Caco-2 (cell line): Measurements from ENCODE around the gene HHLA2. TPM values are rescaled to one million over a fixed set of nuclear protein-coding genes. Genes with fewer than 3 reads are reported as not detected.
"Not testable (repeated sequence)": the region's sequence is repeated elsewhere in the genome, so short reads cannot be mapped to it uniquely, and the experiment has no call there.

Experiments used
- BruUV-seq: library from RNA; stranded (reverse); fragments of 400-500 nt; replicated peaks from 2 replicates; lab custom pipeline; 2021; lab: Mats Ljungman, UMichigan
- CTCF ChIA-PET: fragments of 300-600 bp; sonication (Branson Sonifier 250); formaldehyde crosslinking; loops from one replicate; lab custom pipeline; 2022; ENCODE audit warnings: antibody characterized with exemption; lab: Charles Lee
- POLR2A ChIA-PET: fragments of 300-600 bp; sonication (Branson Sonifier 250); formaldehyde crosslinking; loops from one replicate; lab custom pipeline; 2022; ENCODE audit warnings: antibody characterized with exemption; lab: Charles Lee
- DNase-seq, 2 experiments: peaks; one replicate each; pipeline versions ENCODE4 v3.0.0 to v3.0.0-alpha.2; 2020 to 2022
- H3K27me3 ChIP-seq: replicated peaks from 2 replicates; pipeline ENCODE4 v1.6.0; 2011; ENCODE audit warnings: low read length; ENCODE audit not compliant: control insufficient read depth, insufficient read depth
- H3K36me3 ChIP-seq: 2 replicates; pipeline ENCODE4 v1.5.1; 2011; ENCODE audit warnings: low read length; ENCODE audit not compliant: control insufficient read depth, insufficient read depth
- H3K4me1 ChIP-seq: fragments of 250-450 bp; sonication (Bioruptor Pico); 2 replicates; pipeline ENCODE4 v1.5.1; 2020; ENCODE audit warnings: mild to moderate bottlenecking
- H3K4me3 ChIP-seq: 2 replicates; pipeline ENCODE4 v1.5.1; 2011; ENCODE audit warnings: low read depth, mild to moderate bottlenecking, control low read depth, low read length
- H3K9me3 ChIP-seq: fragments of 250-450 bp; sonication (Bioruptor Pico); 2 replicates; pipeline ENCODE4 v1.5.1; 2020; ENCODE audit warnings: mild to moderate bottlenecking, moderate library complexity
- H3K27ac Mint-ChIP-seq: one replicate; pipeline ENCODE4 v1.8.0; 2022; ENCODE audit warnings: mixed read lengths; ENCODE audit not compliant: unreplicated experiment
- H3K27me3 Mint-ChIP-seq: one replicate; pipeline ENCODE4 v1.8.0; 2022; ENCODE audit warnings: mixed read lengths; ENCODE audit not compliant: insufficient read depth, unreplicated experiment
- H3K36me3 Mint-ChIP-seq: one replicate; pipeline ENCODE4 v1.8.0; 2022; ENCODE audit warnings: mild to moderate bottlenecking, mixed read lengths; ENCODE audit not compliant: insufficient read depth, unreplicated experiment
- H3K4me1 Mint-ChIP-seq: one replicate; pipeline ENCODE4 v1.8.0; 2022; ENCODE audit warnings: low read depth, mixed read lengths; ENCODE audit not compliant: unreplicated experiment
- H3K4me3 Mint-ChIP-seq: one replicate; pipeline ENCODE4 v1.8.0; 2022; ENCODE audit warnings: mild to moderate bottlenecking, moderate library complexity, mixed read lengths; ENCODE audit not compliant: unreplicated experiment
- H3K9me3 Mint-ChIP-seq: one replicate; pipeline ENCODE4 v1.8.0; 2022; ENCODE audit warnings: mixed read lengths; ENCODE audit not compliant: unreplicated experiment
- intact Hi-C: fragments of 100-400 bp; cut with micrococcal nuclease; formaldehyde crosslinking; loops from one replicate; pipeline ENCODE4 v1.10.0; 2022; ENCODE audit not compliant: unreplicated experiment
- total RNA-seq: library from RNA; stranded (reverse); gene quantifications from 2 replicates; pipeline ENCODE4 v1.2.3, GENCODE V29; 2022
- TF ChIP-seq, protein P1 (sequence below), 2 experiments: fragments of 200-600 bp in 1 of 2; IDR thresholded peaks; 1 replicate in 1 of 2; 2 replicates in 1 of 2; pipeline versions ENCODE4 v1.5.1 to v1.8.0; 2011 to 2022; ENCODE audit warnings: antibody characterized with exemption in 1 of 2, control low read depth in 1 of 2, inconsistent platforms in 1 of 2, low read depth in 1 of 2, low read length in 1 of 2, mild to moderate bottlenecking in 1 of 2, moderate library complexity in 1 of 2; ENCODE audit not compliant: insufficient read depth in 1 of 2, severe bottlenecking in 1 of 2, unreplicated experiment in 1 of 2

Gene HHLA2
- total RNA-seq, 1 experiment from 2014 or later = 0.50 TPM

DNA sequence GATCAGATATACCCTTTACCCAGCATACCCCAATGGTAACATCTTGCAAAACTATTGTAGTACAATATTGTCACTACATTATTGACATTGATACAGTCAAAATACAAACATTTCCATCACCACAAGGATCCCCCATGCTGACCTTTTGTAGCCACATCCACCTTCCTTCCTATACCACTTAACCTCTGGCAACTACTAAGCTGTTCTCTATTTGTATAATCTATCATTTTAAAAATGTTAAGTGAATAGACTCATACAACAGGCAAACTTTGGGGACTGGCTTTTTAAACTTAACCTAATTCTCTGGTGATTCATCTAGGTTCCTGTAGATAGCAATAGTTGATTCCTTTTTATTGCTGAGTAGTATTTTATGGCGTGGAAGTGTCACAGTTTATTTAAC, 44.5 kb upstream of the HHLA2 start:
- no peaks in the 10 kb centered on the region for H3K27me3 ChIP-seq
- H3K4me1 Mint-ChIP-seq = no peaks in the 10 kb centered on the region
- no peaks in the 10 kb centered on the region for H3K9me3 Mint-ChIP-seq
- no peak overlapping the region for H3K4me3 Mint-ChIP-seq
- TF ChIP-seq, protein P1, sequence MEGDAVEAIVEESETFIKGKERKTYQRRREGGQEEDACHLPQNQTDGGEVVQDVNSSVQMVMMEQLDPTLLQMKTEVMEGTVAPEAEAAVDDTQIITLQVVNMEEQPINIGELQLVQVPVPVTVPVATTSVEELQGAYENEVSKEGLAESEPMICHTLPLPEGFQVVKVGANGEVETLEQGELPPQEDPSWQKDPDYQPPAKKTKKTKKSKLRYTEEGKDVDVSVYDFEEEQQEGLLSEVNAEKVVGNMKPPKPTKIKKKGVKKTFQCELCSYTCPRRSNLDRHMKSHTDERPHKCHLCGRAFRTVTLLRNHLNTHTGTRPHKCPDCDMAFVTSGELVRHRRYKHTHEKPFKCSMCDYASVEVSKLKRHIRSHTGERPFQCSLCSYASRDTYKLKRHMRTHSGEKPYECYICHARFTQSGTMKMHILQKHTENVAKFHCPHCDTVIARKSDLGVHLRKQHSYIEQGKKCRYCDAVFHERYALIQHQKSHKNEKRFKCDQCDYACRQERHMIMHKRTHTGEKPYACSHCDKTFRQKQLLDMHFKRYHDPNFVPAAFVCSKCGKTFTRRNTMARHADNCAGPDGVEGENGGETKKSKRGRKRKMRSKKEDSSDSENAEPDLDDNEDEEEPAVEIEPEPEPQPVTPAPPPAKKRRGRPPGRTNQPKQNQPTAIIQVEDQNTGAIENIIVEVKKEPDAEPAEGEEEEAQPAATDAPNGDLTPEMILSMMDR (IDR thresholded peaks at IDR 0.05; ENCODE audit: insufficient read depth in 1 of 2, low read depth in 1 of 2, low read length in 1 of 2, severe bottlenecking in 1 of 2, unreplicated experiment in 1 of 2) = no peak
- no peaks in the 10 kb centered on the region for H3K9me3 ChIP-seq
- POLR2A ChIA-PET = no interaction called here
- no TSS peak for BruUV-seq
- CTCF ChIA-PET = no interaction called here
- no peak overlapping the region for H3K4me3 ChIP-seq
- no peaks in the 10 kb centered on the region for H3K4me1 ChIP-seq
- H3K27me3 Mint-ChIP-seq = no peaks in the 10 kb centered on the region
- H3K36me3 ChIP-seq = no peaks in the 10 kb centered on the region
- H3K27ac Mint-ChIP-seq = no peak overlapping the region
- H3K36me3 Mint-ChIP-seq = peaks cover 5% of the 10 kb centered on the region
- intact Hi-C loops = no loop called here
- no peak for DNase-seq

DNA sequence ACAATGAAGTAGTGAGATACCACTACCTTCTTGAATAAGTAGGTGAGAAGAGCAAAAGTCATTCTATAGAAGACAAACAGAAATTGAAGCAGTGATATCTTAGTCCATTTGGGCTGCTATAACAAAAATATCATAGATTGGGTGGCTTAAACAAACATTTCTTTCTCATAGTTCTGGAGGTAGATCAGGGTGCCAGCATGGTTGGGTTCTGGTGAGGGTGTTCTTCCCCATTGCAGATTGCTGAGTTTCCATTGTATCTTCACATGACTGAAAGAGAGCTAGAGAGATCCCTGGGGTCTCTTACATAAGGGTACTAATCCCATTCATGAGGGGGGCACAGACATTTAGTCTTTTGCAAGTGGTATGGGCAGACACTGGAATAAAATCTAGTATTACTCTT, 41.2 kb upstream of the HHLA2 start:
- no peak for DNase-seq
- ChIA-PET POLR2A (no interaction called here), CTCF (no interaction called here)
- H3K4me1 ChIP-seq = no peaks in the 10 kb centered on the region
- no peaks in the 10 kb centered on the region for H3K27me3 Mint-ChIP-seq
- H3K4me3 Mint-ChIP-seq = no peak overlapping the region
- no peaks in the 10 kb centered on the region for H3K9me3 ChIP-seq
- no peaks in the 10 kb centered on the region for H3K36me3 ChIP-seq
- no peaks in the 10 kb centered on the region for H3K36me3 Mint-ChIP-seq
- no peaks in the 10 kb centered on the region for H3K27me3 ChIP-seq
- intact Hi-C loops = no loop called here
- no peak overlapping the region for H3K4me3 ChIP-seq
- H3K9me3 Mint-ChIP-seq = no peaks in the 10 kb centered on the region
- TF ChIP-seq, protein P1 (IDR thresholded peaks at IDR 0.05; ENCODE audit: insufficient read depth in 1 of 2, low read depth in 1 of 2, low read length in 1 of 2, severe bottlenecking in 1 of 2, unreplicated experiment in 1 of 2) = no peak
- no peak overlapping the region for H3K27ac Mint-ChIP-seq
- no peaks in the 10 kb centered on the region for H3K4me1 Mint-ChIP-seq
- BruUV-seq = no TSS peak

DNA sequence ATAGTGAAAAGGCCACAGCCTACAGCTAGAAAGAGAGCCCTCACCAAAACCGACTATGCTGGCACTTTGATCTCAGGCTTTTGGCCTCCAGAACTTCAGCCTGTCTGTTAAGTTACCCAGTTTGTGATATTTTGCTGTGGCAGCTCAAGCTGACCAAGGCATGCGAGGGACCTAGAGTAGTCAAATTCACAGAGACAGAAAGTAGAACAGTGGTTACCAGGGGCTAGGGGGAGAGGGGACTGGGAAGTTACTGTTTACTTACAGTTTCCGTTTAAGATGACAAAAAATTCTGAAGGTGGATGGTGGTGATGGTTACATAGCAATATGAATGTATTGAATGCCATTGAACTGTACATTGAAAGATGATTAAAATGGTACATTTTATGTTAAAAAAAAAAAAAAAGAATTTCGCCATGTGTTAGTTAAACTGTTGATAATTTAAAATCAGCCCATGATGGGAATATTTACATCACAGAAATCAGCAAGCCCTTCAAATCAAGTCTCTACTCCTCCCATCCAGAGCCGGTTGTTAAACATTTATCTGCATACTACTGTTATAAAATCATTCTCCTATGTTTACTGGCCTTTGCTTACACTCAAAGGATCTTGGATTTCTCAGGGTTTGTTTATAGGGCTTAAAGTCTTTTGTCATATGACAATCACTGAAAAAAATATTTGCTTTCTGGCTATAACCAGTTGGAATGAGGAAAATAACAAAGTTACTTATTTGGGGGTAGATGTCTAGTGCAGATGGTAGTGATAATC, 31.6 kb upstream of the HHLA2 start:
- H3K9me3 Mint-ChIP-seq = peaks cover 28% of the 10 kb centered on the region
- CTCF ChIA-PET, BruUV-seq, DNase-seq, POLR2A ChIA-PET, H3K4me3 Mint-ChIP-seq, intact Hi-C loops, H3K36me3 ChIP-seq, H3K4me1 Mint-ChIP-seq, H3K27me3 ChIP-seq, H3K4me1 ChIP-seq, H3K27me3 Mint-ChIP-seq, H3K9me3 ChIP-seq, H3K36me3 Mint-ChIP-seq, H3K4me3 ChIP-seq, H3K27ac Mint-ChIP-seq: not testable (repeated sequence)

DNA sequence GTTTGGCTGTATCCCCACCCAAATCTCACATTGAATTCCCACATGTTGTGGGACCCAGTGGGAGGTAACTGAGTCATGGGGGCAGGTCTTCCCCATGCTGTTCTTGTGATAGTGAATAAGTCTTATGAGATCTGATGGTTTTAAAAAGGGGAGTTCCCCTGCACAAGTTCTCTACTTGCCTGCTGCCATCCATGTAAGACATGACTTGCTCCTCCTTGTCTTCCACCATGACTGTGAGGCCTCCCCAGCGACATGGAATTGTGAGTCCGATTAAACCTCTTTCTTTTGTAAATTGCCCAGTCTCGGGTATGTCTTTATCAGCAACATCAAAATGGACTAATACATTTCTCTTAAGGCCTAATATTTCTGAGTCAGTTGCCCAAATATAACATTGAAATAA, 28.1 kb upstream of the HHLA2 start:
- H3K4me1 Mint-ChIP-seq, H3K27me3 ChIP-seq, H3K9me3 ChIP-seq, H3K4me1 ChIP-seq, H3K27me3 Mint-ChIP-seq, intact Hi-C loops, H3K4me3 ChIP-seq, DNase-seq, H3K4me3 Mint-ChIP-seq, H3K36me3 ChIP-seq, CTCF ChIA-PET, H3K36me3 Mint-ChIP-seq, BruUV-seq, H3K27ac Mint-ChIP-seq, POLR2A ChIA-PET: not testable (repeated sequence)
- peaks cover 28% of the 10 kb centered on the region for H3K9me3 Mint-ChIP-seq
